ENCODE data around the gene GFM2.
"Not testable (repeated sequence)": the region's sequence is repeated elsewhere in the genome, so short reads cannot be mapped to it uniquely, and the experiment has no call there.

GFM2 gene

GRCh38 chr5:74766849-74767578 is at the start of gene GFM2, which contains the start of gene NSA2:
Gene GFM2 (minus strand): TSS chr5:74767117. CDS start chr5:74763742, 3,375 bp downstream.
Gene NSA2 (plus strand): TSS chr5:74767249. CDS start chr5:74767361, 112 bp downstream.
- peak; percentile 86 to 87 for DNase-seq (ENCODE audit: low read depth in 2 of 2)

GRCh38 chr5:74810915-74811314 is 44.0 kb upstream of the GFM2 start:
- DNase-seq (ENCODE audit: low read depth in 2 of 2), result no peak

- DNase-seq (ENCODE audit: low read depth in 2 of 2), result no peak
Observed at GRCh38 chr5:74801941-74802340, 35.0 kb upstream of the GFM2 start.

GRCh38 chr5:74801197-74801596 is 34.3 kb upstream of the GFM2 start:
- no peak for DNase-seq (ENCODE audit: low read depth in 2 of 2)

GRCh38 chr5:74798977-74799911 is 32.3 kb upstream of the GFM2 start:
- DNase-seq (ENCODE audit: low read depth in 2 of 2), result no peak

- DNase-seq (ENCODE audit: low read depth in 2 of 2), result not testable (repeated sequence)
Observed at GRCh38 chr5:74791669-74792068, 24.8 kb upstream of the GFM2 start.

- no peak for DNase-seq (ENCODE audit: low read depth in 2 of 2)
Observed at GRCh38 chr5:74787424-74787823, 20.5 kb upstream of the GFM2 start.

GRCh38 chr5:74786851-74787250 is 19.9 kb upstream of the GFM2 start:
- no peak for DNase-seq (ENCODE audit: low read depth in 2 of 2)

GRCh38 chr5:74778609-74779008 is 11.7 kb upstream of the GFM2 start:
- no peak for DNase-seq (ENCODE audit: low read depth in 2 of 2)

- DNase-seq (ENCODE audit: low read depth in 2 of 2), result no peak
Observed at GRCh38 chr5:74772359-74772758, 5.4 kb upstream of the GFM2 start.

- peak in 1 of 2 donors; percentile 2 for DNase-seq (ENCODE audit: low read depth in 2 of 2)
Observed at GRCh38 chr5:74767579-74767913, 629 bp upstream of the GFM2 start.

GRCh38 chr5:74766418-74766848 is 484 bp downstream of the GFM2 start:
- DNase-seq (ENCODE audit: low read depth in 2 of 2), result no peak

- no peak for DNase-seq (ENCODE audit: low read depth in 2 of 2)
Observed at GRCh38 chr5:74765929-74766328, 988 bp downstream of the GFM2 start.

GRCh38 chr5:74765201-74765600 is 1.7 kb downstream of the GFM2 start:
- no peak for DNase-seq (ENCODE audit: low read depth in 2 of 2)

- DNase-seq (ENCODE audit: low read depth in 2 of 2), result no peak
Observed at GRCh38 chr5:74763504-74763903, 3.4 kb downstream of the GFM2 start.

GRCh38 chr5:74762599-74762998 is 4.3 kb downstream of the GFM2 start:
- DNase-seq (ENCODE audit: low read depth in 2 of 2), result peak in 1 of 2 donors; percentile 11

- no peak for DNase-seq (ENCODE audit: low read depth in 2 of 2)
Observed at GRCh38 chr5:74761241-74761640, 5.7 kb downstream of the GFM2 start.

- DNase-seq (ENCODE audit: low read depth in 2 of 2), result not testable (repeated sequence)
Observed at GRCh38 chr5:74748742-74749141, 18.2 kb downstream of the GFM2 start.

- no peak for DNase-seq (ENCODE audit: low read depth in 2 of 2)
Observed at GRCh38 chr5:74738406-74738805, 28.5 kb downstream of the GFM2 start.

- no peak for DNase-seq (ENCODE audit: low read depth in 2 of 2)
Observed at GRCh38 chr5:74736759-74737158, 30.2 kb downstream of the GFM2 start.

GRCh38 chr5:74725331-74725730 is 41.6 kb downstream of the GFM2 start:
- DNase-seq (ENCODE audit: low read depth in 2 of 2), result no peak

GRCh38 chr5:74722271-74722670 is 44.6 kb downstream of the GFM2 start:
- DNase-seq (ENCODE audit: low read depth in 2 of 2), result no peak

GRCh38 chr5:74717596-74717995 is 49.3 kb downstream of the GFM2 start:
- no peak for DNase-seq (ENCODE audit: low read depth in 2 of 2)

Data from stimulated activated CD4-positive, alpha-beta T cell treated with anti-CD3 and anti-CD28 coated beads, Interleukin-15, amount 100 ng/mL, for 48 hours (primary cell).